ENCODE data around the gene ASPG. TPM values are rescaled to one million over a fixed set of nuclear protein-coding genes. Genes with fewer than 3 reads are reported as not detected.

The ASPG gene
- total RNA-seq, 2 experiments from 2014 or later: not detected

DNA sequence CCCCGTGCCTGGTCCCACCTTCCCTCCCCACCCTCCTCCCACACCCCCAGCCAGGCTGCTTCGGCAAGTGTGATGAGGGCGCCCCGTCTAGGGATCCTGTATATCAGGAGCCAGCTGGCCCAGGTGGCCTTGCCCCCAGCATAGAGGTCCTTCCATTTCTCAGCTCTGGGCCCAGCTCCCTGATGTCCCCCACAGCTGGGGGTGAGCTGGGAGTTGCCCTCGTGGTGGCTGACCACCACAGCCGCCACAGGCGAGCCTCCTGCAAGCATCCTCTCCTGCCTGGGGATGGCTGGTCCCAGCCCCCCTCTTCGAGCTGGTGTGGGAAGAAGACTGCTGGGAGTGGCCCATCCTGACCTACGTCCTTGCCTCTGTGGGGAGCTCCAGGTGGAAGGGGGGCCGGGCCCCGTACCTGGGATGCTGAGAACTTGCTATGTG is 7.4 kb downstream of the ASPG start:
- Histone ChIP-seq H3K4me2 (ENCODE audit: low read length) (no peak overlapping the region), H3K4me1 (ENCODE audit: insufficient read depth, low read length, poor library complexity, severe bottlenecking) (peaks cover 3% of the 10 kb centered on the region), H3K9me3 (ENCODE audit: low read length) (no peaks in the 10 kb centered on the region), H3K27ac (ENCODE audit: low read depth, low read length, poor library complexity, severe bottlenecking) (no peak overlapping the region), H2AFZ (ENCODE audit: low read length) (no peak overlapping the region), H4K20me1 (ENCODE audit: insufficient read depth, low read length) (no peaks in the 10 kb centered on the region), H3K4me3 (ENCODE audit: low read depth, low read length, poor library complexity, severe bottlenecking) (no peak overlapping the region), H3K79me2 (ENCODE audit: insufficient read depth, low read depth, low read length) (no peaks in the 10 kb centered on the region), H3K9me2 (ENCODE audit: insufficient read depth, low read length) (no peaks in the 10 kb centered on the region), H3K36me3 (ENCODE audit: insufficient read depth, low read length) (no peaks in the 10 kb centered on the region)
- intact Hi-C loops (cut with micrococcal nuclease; ENCODE audit: unreplicated experiment): no loop called here
- no TSS peak for BruUV-seq (replicated peaks)
- TF ChIP-seq EZH2phosphoT487 (IDR thresholded peaks at IDR 0.05; ENCODE audit: borderline replicate concordance, low read depth, low read length) (no peak), CTCF (conservative IDR thresholded peaks at IDR 0.05; ENCODE audit: low read length) (no peak)
- no peak for DNase-seq (ENCODE audit: low spot score)
- ChIA-PET POLR2A (no interaction called here), CTCF (ENCODE audit: unreplicated experiment) (no interaction called here)

GRCh38 chr14:104093366-104094055 is 8.0 kb downstream of the ASPG start:
- DNase-seq (ENCODE audit: low spot score): no peak
- POLR2A ChIA-PET: interaction anchor here (0.6 kb wide), 1 partner anchor 525 kb away, joined by 3 read pairs; no protein-coding TSS in a partner anchor
- Histone ChIP-seq H3K4me1 (ENCODE audit: insufficient read depth, low read length, poor library complexity, severe bottlenecking) (peaks cover 3% of the 10 kb centered on the region), H3K4me3 (ENCODE audit: low read depth, low read length, poor library complexity, severe bottlenecking) (no peak overlapping the region), H3K9me2 (ENCODE audit: insufficient read depth, low read length) (no peaks in the 10 kb centered on the region), H3K79me2 (ENCODE audit: insufficient read depth, low read depth, low read length) (no peaks in the 10 kb centered on the region), H3K27ac (ENCODE audit: low read depth, low read length, poor library complexity, severe bottlenecking) (no peak overlapping the region), H3K4me2 (ENCODE audit: low read length) (no peak overlapping the region), H3K36me3 (ENCODE audit: insufficient read depth, low read length) (no peaks in the 10 kb centered on the region), H4K20me1 (ENCODE audit: insufficient read depth, low read length) (no peaks in the 10 kb centered on the region), H3K9me3 (ENCODE audit: low read length) (no peaks in the 10 kb centered on the region), H2AFZ (ENCODE audit: low read length) (no peak overlapping the region)
- intact Hi-C loops (cut with micrococcal nuclease; ENCODE audit: unreplicated experiment): loop anchor here (1.0 kb wide), 1 partner anchor 38 kb away; no protein-coding TSS in a partner anchor
- CTCF ChIA-PET (ENCODE audit: unreplicated experiment): no interaction called here
- no TSS peak for BruUV-seq (replicated peaks)
- TF ChIP-seq CTCF (conservative IDR thresholded peaks at IDR 0.05; ENCODE audit: low read length) (no peak), EZH2phosphoT487 (IDR thresholded peaks at IDR 0.05; ENCODE audit: borderline replicate concordance, low read depth, low read length) (no peak)

DNA sequence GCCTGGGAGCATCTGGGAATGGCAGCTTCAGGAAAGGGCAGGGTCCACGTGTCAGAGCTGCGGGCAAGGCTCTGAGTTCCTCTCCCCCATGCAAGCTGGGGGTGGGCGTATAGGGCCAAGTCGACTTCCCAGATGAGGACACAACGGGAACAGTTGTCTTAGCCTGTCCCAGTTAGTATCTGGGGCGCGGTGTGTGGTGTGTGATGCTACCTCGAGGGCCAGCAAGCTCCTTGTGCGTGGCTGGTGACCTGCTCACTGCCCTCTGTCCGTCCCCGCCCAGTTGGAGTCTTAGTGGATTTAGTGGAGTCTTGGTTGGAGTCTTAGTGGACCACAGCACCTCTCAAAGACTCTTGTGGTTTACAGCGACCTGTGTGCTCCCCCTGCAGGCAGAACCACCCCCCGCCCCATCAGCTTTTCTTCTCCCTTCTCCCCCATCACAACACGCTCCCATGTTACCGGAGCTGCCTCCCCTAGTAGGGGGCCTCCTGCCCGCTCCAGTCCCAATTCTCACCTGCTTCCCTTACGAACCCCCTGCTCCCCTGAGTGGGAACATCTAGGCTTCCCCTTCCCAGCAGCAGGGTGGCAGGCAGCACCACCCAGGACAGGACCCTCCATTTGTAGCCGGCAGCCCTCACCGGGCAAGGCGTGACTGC is 8.7 kb downstream of the ASPG start:
- no peak for TF ChIP-seq CTCF (conservative IDR thresholded peaks at IDR 0.05; ENCODE audit: low read length)
- TF ChIP-seq EZH2phosphoT487 (IDR thresholded peaks at IDR 0.05; ENCODE audit: borderline replicate concordance, low read depth, low read length): no peak
- H3K9me2 ChIP-seq (ENCODE audit: insufficient read depth, low read length): no peaks in the 10 kb centered on the region
- intact Hi-C loops (cut with micrococcal nuclease; ENCODE audit: unreplicated experiment): loop anchor here (1.0 kb wide), 1 partner anchor 37 kb away; no protein-coding TSS in a partner anchor
- H3K4me1 ChIP-seq (ENCODE audit: insufficient read depth, low read length, poor library complexity, severe bottlenecking): peaks cover 3% of the 10 kb centered on the region
- BruUV-seq (replicated peaks): no TSS peak
- no peak overlapping the region for H3K27ac ChIP-seq (ENCODE audit: low read depth, low read length, poor library complexity, severe bottlenecking)
- H3K4me2 ChIP-seq (ENCODE audit: low read length): no peak overlapping the region
- no peaks in the 10 kb centered on the region for H4K20me1 ChIP-seq (ENCODE audit: insufficient read depth, low read length)
- H2AFZ ChIP-seq (ENCODE audit: low read length): no peak overlapping the region
- no peaks in the 10 kb centered on the region for H3K79me2 ChIP-seq (ENCODE audit: insufficient read depth, low read depth, low read length)
- no peak for DNase-seq (ENCODE audit: low spot score)
- POLR2A ChIA-PET: interaction anchor here (0.6 kb wide), 1 partner anchor 524 kb away, joined by 3 read pairs; no protein-coding TSS in a partner anchor
- CTCF ChIA-PET (ENCODE audit: unreplicated experiment): interaction anchor here (1.0 kb wide), 1 partner anchor 17 kb away, joined by 3 read pairs; no protein-coding TSS in a partner anchor
- no peaks in the 10 kb centered on the region for H3K36me3 ChIP-seq (ENCODE audit: insufficient read depth, low read length)
- no peaks in the 10 kb centered on the region for H3K9me3 ChIP-seq (ENCODE audit: low read length)
- H3K4me3 ChIP-seq (ENCODE audit: low read depth, low read length, poor library complexity, severe bottlenecking): no peak overlapping the region

Data from OCI-LY7 (cell line).